ENCODE data around the gene RASL10A. TPM values are rescaled to one million over a fixed set of nuclear protein-coding genes. Genes with fewer than 3 reads are reported as not detected.

Gene RASL10A
- total and polyA plus RNA-seq, 9 of the 15 experiments (the other 6 are each of a cell fraction or from before 2014, with no cell fraction given), result 0.17 to 1.2 (median 0.45) TPM; not detected in 3

DNA sequence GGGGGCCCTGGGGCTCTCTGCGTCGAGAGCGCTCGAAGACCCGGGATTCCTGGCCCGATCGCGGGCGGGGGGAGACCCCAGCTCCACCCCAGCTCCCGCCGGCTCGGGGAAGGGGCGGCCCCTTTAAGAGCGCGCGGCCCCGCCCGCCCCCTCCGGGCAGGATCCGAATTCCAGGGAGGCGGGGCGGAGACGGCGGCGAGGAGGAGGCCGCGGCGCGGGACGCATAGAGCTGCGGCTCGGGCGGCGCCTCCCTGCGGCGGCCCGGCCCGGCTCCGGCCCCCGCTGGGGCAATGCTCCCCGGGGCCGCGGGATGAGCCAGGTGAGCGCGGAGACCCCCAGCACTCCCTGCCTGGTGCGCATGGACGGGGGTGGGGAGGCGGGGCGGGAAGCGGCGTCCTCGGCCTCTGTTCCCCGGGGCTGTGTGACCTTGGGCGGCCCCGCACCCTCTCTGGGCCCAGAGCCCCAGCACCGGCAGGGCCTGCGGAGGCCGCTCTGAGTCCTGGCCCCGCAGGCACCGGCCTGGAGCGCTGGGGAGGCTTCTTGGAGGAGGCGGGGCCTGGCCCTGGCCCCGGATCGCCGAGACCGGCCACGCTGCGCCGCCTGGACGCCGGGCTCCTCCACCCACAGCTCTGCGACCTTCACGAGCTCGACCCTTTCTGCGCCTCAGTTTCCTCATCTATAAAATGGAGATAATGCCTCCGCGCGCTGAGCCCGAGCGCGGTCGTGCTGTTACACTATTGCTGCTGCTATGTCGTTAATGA is 8.5 kb downstream of the RASL10A start (continued):
- TF ChIP-seq TRIM28 (IDR thresholded peaks at IDR 0.05), result no peak
- no peak for TF ChIP-seq PHF20 (IDR thresholded peaks at IDR 0.05; ENCODE audit: partially characterized antibody)
- TF ChIP-seq ARNT (IDR thresholded peaks at IDR 0.05), result no peak
- TF ChIP-seq, protein P1, sequence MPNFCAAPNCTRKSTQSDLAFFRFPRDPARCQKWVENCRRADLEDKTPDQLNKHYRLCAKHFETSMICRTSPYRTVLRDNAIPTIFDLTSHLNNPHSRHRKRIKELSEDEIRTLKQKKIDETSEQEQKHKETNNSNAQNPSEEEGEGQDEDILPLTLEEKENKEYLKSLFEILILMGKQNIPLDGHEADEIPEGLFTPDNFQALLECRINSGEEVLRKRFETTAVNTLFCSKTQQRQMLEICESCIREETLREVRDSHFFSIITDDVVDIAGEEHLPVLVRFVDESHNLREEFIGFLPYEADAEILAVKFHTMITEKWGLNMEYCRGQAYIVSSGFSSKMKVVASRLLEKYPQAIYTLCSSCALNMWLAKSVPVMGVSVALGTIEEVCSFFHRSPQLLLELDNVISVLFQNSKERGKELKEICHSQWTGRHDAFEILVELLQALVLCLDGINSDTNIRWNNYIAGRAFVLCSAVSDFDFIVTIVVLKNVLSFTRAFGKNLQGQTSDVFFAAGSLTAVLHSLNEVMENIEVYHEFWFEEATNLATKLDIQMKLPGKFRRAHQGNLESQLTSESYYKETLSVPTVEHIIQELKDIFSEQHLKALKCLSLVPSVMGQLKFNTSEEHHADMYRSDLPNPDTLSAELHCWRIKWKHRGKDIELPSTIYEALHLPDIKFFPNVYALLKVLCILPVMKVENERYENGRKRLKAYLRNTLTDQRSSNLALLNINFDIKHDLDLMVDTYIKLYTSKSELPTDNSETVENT (CRISPR knock-in tag; IDR thresholded peaks at IDR 0.05), result no peak
- no peak for TF ChIP-seq ETV6 (IDR thresholded peaks at IDR 0.05; ENCODE audit: borderline replicate concordance in 1 of 2, low read depth in 2 of 2, low read length in 1 of 2)
- no peak for TF ChIP-seq ETV6 (CRISPR knock-in tag; IDR thresholded peaks at IDR 0.05; ENCODE audit: borderline replicate concordance)
- TF ChIP-seq ZNF232 (CRISPR knock-in tag; IDR thresholded peaks at IDR 0.05), result no peak
- no peak for TF ChIP-seq ZNF23 (CRISPR knock-in tag; IDR thresholded peaks at IDR 0.05)
- TF ChIP-seq, protein P2, sequence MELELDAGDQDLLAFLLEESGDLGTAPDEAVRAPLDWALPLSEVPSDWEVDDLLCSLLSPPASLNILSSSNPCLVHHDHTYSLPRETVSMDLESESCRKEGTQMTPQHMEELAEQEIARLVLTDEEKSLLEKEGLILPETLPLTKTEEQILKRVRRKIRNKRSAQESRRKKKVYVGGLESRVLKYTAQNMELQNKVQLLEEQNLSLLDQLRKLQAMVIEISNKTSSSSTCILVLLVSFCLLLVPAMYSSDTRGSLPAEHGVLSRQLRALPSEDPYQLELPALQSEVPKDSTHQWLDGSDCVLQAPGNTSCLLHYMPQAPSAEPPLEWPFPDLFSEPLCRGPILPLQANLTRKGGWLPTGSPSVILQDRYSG (tag; conservative IDR thresholded peaks at IDR 0.05; ENCODE audit: low read depth), result no peak
- TF ChIP-seq, protein P3, sequence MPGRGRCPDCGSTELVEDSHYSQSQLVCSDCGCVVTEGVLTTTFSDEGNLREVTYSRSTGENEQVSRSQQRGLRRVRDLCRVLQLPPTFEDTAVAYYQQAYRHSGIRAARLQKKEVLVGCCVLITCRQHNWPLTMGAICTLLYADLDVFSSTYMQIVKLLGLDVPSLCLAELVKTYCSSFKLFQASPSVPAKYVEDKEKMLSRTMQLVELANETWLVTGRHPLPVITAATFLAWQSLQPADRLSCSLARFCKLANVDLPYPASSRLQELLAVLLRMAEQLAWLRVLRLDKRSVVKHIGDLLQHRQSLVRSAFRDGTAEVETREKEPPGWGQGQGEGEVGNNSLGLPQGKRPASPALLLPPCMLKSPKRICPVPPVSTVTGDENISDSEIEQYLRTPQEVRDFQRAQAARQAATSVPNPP (IDR thresholded peaks at IDR 0.05; ENCODE audit: borderline replicate concordance, insufficient read depth, insufficient read length), result no peak
- no peak for TF ChIP-seq ATF7 (IDR thresholded peaks at IDR 0.05)
- TF ChIP-seq, protein P4, sequence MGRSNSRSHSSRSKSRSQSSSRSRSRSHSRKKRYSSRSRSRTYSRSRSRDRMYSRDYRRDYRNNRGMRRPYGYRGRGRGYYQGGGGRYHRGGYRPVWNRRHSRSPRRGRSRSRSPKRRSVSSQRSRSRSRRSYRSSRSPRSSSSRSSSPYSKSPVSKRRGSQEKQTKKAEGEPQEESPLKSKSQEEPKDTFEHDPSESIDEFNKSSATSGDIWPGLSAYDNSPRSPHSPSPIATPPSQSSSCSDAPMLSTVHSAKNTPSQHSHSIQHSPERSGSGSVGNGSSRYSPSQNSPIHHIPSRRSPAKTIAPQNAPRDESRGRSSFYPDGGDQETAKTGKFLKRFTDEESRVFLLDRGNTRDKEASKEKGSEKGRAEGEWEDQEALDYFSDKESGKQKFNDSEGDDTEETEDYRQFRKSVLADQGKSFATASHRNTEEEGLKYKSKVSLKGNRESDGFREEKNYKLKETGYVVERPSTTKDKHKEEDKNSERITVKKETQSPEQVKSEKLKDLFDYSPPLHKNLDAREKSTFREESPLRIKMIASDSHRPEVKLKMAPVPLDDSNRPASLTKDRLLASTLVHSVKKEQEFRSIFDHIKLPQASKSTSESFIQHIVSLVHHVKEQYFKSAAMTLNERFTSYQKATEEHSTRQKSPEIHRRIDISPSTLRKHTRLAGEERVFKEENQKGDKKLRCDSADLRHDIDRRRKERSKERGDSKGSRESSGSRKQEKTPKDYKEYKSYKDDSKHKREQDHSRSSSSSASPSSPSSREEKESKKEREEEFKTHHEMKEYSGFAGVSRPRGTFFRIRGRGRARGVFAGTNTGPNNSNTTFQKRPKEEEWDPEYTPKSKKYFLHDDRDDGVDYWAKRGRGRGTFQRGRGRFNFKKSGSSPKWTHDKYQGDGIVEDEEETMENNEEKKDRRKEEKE (IDR thresholded peaks at IDR 0.05; ENCODE audit: borderline replicate concordance in 1 of 2, control insufficient read depth in 1 of 2, low read depth in 2 of 2, low read length in 1 of 2), result no peak
- TF ChIP-seq ZNF561 (CRISPR knock-in tag; conservative IDR thresholded peaks at IDR 0.05), result no peak
- no peak for TF ChIP-seq DACH1 (IDR thresholded peaks at IDR 0.05; ENCODE audit: partially characterized antibody)
- TF ChIP-seq ETV5 (CRISPR knock-in tag; IDR thresholded peaks at IDR 0.05; ENCODE audit: low read depth), result 0 out of 2 replicates have a peak, but pooled peaks have one; percentile 11
- TF ChIP-seq HMGN3 (IDR thresholded peaks at IDR 0.05; ENCODE audit: borderline replicate concordance, extremely low read depth, insufficient read length, low read depth, low read length), result no peak
- peak; percentile 21; the same call in 1 of the 2 replicates for TF ChIP-seq GABPB1 (CRISPR knock-in tag; IDR thresholded peaks at IDR 0.05)
- TF ChIP-seq RBM39 (optimal IDR thresholded peaks at IDR 0.05; ENCODE audit: low read depth, low read length), result no peak
- no peak for TF ChIP-seq WHSC1 (IDR thresholded peaks at IDR 0.05; ENCODE audit: low read length)

Data from K562 (cell line).